Pericardium fibroblast (primary cell): ENCODE measurements around the gene CRYGS. TPM values are rescaled to one million over a fixed set of nuclear protein-coding genes. Genes with fewer than 3 reads are reported as not detected.

Experiments
- total RNA-seq: library from RNA; depleted of rRNA; stranded (reverse); fragments of >200 nt; gene quantifications from 2 replicates; pipeline ENCODE4 v1.2.3, GENCODE V29; 2015

Gene CRYGS
- total RNA-seq: 0.70 and 1.1 TPM in 2 replicates

DNA sequence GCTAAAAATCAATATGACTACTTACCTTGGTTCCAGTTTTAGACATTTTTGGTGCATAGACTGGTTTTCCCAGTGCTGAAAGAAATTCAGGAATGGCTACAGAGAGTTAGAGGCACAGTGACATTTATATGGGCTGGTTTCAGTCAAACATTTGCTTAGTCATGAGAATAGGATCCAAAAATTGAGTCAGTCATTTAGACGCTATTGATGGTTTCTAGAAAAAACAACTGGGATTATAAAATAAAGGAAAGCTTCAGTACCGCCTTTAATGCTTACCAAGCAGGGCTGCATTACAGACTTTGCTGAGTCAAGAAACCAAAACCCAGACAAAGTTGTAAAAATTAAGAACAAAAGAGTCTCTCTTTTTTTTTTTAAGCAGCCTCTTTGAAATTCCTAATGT, at the start of gene CRYGS:
Gene CRYGS (minus strand): TSS at position 100 of the 400 bp plus-strand sequence. CDS start 54 bp downstream, at position 46.

DNA sequence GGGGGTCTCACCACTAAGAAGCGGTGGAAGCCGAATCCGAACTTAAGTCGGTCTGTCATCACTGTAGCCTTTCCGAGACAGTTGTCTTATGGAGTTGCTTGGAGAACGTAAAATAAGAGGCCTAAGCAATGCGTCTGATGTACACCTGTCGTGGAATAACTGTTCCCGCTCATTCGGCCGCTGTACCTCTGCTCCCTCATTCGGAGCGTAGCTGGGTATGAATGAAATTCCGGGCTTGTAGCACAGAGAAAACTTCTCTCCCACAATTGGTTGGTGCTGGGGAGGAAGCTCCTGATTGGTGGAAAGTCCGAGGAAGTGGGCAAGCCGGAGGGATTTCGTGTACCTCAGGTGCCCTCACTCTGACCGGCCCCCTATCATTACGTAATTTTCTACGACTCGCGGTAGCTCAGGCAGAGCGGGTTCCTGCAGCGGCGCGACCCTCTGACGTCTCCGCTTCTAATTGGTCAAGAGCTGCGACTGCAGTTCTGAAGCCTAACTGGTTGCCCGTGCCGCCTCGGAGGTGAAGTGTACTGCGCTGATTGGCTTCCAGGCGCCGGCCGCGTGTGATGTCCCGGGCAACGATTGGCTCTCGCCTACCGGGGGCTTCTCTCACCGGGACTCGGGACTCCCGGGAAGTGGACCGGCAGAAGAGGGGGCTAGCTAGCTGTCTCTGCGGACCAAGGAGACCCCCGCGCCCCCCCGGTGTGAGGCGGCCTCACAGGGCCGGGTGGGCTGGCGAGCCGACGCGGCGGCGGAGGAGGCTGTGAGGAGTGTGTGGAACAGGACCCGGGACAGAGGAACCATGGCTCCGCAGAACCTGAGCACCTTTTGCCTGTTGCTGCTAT, 26.1 kb upstream of the CRYGS start, which contains the start of gene DNAJB11:
Gene DNAJB11 (plus strand): TSS at position 625 of the 845 bp plus-strand sequence. CDS start 178 bp downstream, at position 803.

DNA sequence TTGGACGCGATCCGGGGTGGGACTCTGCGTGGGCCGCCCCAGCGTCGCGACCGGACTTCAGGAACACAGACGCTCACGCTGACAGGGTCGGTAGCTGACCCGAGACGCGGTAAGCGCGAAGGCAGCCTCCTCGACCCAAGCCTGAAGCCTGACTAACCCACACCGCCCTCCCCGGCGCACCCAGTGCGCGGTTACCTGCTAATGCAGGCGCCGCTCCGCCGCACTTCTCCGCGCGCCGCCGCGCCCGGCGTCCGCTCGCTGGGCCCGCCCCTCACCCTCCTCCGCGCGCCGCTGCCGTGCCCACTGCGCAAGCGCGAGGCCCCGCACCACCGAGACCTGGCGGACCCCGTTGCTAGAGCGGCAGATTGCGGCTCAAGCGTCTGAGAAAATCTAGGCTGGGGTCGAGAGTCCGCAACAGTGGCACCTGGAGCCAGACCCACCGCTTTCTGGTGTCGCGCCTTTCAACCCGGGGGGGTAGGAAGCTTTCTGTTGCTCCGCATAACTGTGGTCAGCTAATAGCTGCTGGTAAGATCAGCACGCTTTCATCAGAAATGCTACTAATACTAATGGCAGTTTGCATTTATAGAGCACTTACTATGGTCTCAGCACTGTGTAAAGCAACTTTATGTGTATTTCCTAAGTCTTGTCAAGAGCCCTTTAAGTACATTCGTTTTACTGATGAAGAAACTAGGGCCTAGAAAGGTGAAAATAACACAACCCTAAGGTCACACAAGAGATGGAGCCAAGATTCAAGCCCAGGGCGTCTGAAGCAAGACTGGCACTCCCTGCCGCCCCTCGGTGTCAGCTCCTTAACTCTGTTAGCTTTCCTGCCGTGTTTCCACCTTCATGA, 23.1 kb upstream of the CRYGS start, which contains the start of gene TBCCD1:
Gene TBCCD1 (minus strand): TSS at position 268 of the 850 bp plus-strand sequence. CDS start 3,010 bp downstream, outside the sequence.

Other genes starting within 250 kb of the CRYGS start
- gene DGKG, start 182.1 kb downstream of the CRYGS start, total RNA-seq: not detected in 2 replicates
- gene TBCCD1, start 23.0 kb upstream of the CRYGS start, total RNA-seq: 9.4 and 10.3 TPM in 2 replicates
- gene DNAJB11, start 26.3 kb upstream of the CRYGS start, total RNA-seq: 38.6 and 54.4 TPM in 2 replicates
- not detected in 2 replicates for gene AHSG, start 68.7 kb upstream of the CRYGS start, total RNA-seq
- not detected in 2 replicates for gene FETUB, start 96.0 kb upstream of the CRYGS start, total RNA-seq
- not detected in 2 replicates for gene HRG, start 121.6 kb upstream of the CRYGS start, total RNA-seq
- gene KNG1, start 173.0 kb upstream of the CRYGS start, total RNA-seq: not detected in 2 replicates
- 267 and 306 TPM in 2 replicates for gene EIF4A2, start 239.2 kb upstream of the CRYGS start, total RNA-seq